Activated effector memory CD4-positive, alpha-beta T cell treated with anti-CD3 and anti-CD28 coated beads, Interleukin-2, amount 50 U/mL, for 16 hours (primary cell): ENCODE results near the gene PDAP1.

ENCODE experiments used
- DNase-seq: peaks from one replicate; pipeline ENCODE4 v3.0.0-alpha.2; 2020

The PDAP1 gene

GRCh38 chr7:99424932-99425730 is 16.7 kb upstream of the PDAP1 start:
- DNase-seq, result no peak

- no peak for DNase-seq
Observed at GRCh38 chr7:99422625-99423024, 14.2 kb upstream of the PDAP1 start.

DNA sequence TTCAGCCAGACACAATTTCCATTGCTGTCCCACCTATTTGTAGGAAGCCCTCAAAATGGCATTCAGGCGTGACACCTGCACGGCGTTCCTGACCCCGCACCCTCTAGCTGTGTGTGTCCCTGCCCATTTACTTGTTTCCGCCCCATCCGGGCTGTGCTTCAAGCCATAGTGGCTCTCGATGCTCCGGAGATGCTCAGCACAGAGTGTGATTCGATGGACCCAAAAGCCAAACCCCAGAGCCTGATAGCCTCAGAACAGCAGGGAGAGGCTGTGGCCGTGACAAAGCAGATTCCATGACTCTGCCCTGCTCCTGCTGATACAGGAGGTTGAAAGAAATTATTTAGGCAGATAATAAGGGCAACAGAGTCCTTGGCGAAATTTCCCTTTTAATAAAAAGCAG is 13.8 kb upstream of the PDAP1 start:
- no peak for DNase-seq

GRCh38 chr7:99420986-99421385 is 12.6 kb upstream of the PDAP1 start:
- DNase-seq, result no peak

GRCh38 chr7:99420213-99420612 is 11.8 kb upstream of the PDAP1 start:
- no peak for DNase-seq

DNA sequence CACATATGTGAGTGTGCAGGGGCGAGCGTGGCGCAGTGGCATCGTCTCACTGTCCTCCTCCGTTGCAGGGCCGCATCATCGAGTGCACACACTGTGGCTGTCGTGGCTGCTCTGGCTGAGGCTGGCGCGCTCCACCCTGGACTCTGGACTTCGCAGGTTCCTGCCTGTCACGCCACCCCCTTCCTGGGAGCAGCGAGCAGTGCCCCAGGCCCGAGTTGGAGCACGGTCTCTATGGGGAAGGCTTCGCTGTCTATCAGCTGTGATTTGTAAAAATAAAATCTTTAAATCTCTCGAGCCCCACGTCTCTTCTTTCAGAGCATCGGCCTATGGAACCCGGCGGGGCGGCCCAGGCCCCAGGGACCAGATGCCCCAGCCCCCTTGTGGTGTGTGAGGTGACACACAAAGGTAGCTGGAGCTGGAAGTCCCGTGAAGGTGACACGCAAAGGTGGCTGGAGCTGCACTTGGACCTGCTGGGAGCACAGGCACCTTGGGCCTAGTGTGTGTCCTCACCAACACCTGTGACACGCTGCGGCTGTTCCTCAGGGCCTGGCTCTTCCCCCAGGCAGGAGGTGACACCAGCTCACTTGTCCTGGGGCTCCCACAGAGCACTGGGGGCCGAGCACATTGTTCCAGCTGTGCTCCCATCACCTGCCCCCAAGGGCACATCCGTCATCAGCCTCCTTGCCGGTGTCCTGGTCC is 11.1 kb upstream of the PDAP1 start:
- no peak for DNase-seq

GRCh38 chr7:99418260-99418659 is 9.9 kb upstream of the PDAP1 start:
- no peak for DNase-seq

DNA sequence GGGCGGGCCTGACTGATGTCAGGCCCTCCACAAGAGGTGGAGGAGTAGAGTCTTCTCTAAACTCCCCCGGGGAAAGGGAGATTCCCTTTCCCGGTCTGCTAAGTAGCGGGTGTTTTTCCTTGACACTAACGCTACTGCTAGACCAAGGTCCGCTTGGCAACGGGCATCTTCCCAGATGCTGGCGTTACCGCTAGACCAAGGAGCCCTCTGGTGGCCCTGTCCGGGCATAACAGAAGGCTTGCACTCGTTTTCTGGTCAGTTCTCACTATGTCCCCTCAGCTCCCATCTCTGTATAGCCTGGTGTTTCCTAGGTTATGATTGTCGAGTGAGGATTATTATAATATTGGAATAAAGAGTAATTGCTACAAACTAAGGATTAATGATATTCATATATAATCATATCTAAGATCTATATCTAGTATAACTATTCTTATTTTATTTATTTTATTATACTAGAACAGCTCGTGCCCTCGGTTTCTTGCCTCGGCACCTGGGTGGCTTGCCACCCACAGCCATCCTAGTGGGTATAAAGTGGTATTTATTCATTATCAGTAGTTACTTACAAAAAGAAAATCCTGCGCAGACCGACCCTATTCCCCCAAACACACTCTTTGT is 7.2 kb upstream of the PDAP1 start:
- peak; percentile 72 for DNase-seq

DNA sequence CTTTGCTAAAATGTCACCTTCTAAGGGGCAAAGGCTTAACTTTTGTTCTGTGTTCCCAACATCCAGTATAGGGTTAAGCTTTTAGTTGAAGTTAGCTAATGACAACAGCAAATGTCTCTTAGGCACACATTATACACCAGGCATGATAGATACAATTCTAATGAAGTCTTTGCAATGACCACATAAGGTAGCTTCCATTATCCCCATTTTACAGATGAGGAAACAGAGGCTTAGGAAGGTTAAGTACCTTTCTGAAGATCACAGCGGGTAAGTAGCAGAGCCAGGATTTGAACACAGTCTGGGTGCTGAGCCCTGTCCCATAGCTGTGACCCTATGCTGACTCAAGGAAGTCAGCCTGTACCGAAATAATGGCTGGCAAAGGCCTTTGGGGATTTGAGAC is 2.2 kb upstream of the PDAP1 start:
- no peak for DNase-seq

DNA sequence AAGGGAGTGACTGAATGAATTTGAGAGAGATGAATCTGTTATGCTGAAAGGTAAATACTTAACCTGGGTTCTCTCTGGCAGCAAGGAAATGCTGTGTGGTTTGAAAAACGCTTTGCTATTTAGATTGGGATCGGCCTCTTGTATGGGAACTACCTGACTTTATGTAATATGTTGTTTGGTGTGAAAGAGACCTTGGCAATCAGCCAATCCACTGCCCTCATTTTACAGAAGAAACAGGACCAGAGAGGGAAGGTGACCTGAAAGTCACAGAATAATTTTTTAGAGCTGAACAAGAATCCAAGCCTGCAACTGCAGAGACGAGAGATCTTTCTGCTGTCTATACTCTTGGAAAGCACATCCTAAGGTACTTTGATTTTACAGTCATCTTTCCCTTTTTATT is 1.4 kb upstream of the PDAP1 start:
- no peak for DNase-seq

DNA sequence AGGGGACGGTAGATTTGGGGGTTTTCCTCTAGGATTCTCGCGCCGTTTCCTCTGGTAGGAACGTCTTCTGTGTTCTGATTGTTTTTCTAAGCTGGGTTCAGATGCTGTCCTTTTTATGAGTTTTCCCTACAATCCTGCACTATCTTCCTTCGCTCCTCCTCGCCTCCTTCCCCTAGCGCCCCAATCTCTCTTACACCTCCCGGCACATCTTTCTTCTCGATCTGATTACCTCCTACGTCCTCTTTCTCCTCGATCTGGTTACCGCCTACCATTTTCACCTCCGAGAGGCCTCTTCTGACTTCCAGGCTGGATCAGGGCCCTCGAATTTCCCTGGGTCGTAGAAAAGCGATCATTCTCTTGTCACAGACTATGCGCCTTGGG is 785 bp upstream of the PDAP1 start:
- DNase-seq, result no peak

DNA sequence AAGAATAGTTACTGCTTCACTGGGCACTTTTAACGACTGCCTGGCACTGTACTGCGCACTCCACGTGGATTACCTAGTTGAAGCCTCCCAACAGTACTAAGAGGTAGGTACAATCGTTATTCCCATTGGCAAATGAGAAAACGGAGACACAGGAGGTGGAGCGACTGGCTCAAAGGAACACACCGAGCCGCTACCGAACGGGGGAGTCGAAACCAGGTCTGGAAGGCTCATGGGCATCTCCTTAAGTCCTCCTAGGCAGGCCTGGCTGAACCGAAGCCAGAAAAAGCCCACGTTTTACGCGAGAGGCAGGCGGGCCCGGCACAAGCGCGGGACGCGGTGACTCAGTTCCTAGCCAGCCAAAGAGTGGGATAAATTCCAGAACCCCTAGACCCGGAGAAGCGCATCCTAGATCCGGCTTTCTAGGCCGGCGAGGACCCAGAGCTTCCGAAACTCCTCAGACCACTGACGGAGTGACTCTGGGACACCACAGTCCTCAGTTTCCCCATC is 472 bp downstream of the PDAP1 start:
- peak; percentile 80 for DNase-seq

DNA sequence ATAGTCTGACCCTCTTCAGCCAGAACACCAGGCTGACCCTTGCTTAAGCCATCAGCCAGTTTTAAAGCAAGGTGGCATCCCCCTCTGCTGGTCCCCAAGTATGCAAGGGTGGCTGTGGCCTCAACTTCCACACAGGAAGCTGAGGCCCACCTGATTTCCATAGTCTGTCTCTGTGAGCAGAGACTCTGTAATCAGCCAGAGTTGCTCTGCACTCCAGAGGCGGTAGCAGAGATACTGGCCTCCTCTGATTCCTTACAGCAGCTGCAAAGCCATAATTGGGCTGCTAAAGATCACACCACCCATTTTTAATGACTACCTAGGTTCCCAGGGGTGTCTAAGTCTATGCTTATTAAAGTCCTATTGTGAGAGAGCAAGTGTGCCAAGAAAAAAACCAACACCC is 1.8 kb downstream of the PDAP1 start:
- no peak for DNase-seq

GRCh38 chr7:99404977-99405320 is 3.4 kb downstream of the PDAP1 start:
- no peak for DNase-seq

- no peak for DNase-seq
Observed at GRCh38 chr7:99404235-99404976, 4.0 kb downstream of the PDAP1 start.

GRCh38 chr7:99403764-99404163 is 4.6 kb downstream of the PDAP1 start:
- no peak for DNase-seq

- DNase-seq, result no peak
Observed at GRCh38 chr7:99402854-99403253, 5.5 kb downstream of the PDAP1 start.

DNA sequence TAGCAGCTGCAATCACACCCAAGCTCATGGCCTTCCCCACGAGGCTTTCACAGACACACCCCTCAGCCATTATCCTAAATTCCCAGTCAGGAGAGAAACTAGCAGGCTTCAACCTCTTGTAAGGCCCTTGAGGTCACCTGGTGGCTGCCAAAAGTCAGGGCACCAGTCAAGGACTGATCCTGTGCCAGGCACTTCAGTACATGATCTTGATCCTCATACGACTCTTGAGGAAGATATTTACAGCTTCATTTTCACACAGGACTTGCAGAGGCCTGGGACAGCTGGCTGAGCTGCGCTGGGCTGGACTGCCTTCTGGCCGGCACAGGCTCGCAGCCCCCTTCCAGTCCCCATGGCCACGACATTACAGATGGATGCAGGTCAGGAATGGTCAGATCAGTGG is 8.8 kb downstream of the PDAP1 start:
- DNase-seq, result no peak

DNA sequence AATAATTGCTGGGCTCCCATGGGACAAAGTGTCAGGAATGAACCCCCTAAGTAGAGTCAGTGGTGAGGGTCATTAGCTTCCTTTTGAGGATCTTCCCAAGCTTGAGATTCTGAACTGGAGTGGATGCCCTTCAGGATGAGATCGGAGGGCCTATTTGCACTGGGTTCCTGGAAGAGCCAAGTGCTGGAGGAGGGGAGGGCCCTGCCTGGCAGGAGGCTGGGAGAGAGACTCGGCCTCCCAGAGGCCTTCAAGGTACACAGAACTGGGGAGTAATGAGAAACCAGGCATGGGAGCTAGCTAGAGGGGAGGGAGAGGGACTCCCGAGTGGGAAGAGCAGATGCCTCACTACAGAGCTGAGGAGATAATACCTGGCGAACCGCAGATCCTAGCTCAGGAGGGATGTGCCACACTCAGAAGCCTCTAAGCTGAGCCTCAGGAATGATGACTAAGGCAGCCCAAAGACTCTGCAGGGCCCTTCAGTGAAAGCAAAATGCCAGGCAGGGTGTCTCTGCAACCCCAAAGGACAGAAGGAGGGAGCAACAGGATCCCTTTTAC is 9.4 kb downstream of the PDAP1 start:
- DNase-seq, result no peak

- DNase-seq, result no peak
Observed at GRCh38 chr7:99397297-99397983, 11.0 kb downstream of the PDAP1 start.

DNA sequence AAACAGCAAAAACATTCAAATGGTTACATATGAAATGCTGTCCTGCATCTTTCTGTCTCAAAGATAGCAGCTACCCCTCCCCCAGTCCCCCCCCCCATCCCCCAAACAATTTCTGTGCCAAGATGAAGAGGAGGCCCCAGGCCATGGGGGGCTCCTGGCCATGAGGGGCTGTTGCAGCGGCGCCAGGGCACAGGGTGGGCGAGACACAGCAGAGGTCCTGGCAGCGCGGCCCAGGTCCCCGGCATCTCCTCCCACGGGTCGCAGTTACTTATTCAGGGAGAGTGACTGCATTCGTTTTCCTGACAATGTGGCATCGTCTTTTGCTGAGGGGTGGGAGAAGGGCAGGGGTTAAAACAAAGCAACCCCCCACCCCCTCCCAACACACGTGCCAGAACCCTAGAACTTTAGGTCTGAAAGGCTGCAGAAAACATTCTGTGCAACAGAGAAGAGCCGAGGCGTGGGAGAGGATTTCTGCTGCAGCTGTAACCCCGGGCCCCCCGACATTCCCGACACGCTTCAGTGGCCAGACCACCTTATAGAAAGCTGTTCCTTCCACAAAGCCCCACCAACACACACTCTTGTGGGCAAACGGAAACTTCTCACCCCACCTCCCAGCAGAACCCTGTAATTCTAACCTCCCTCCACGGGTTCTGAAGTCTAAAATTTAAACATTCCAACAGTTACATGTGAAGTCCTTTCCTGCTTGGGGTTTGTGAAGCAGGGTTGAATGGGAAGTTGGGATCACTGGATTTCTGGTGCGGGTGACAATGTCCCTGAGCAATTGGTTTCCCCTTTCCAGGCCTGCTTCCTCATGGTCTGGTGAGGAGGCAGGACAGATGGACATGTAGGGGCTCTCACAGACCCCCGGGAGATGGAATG is 11.7 kb downstream of the PDAP1 start:
- DNase-seq, result no peak
